ENCODE measurements around the gene POLR1A. TPM values are rescaled to one million over a fixed set of nuclear protein-coding genes. Genes with fewer than 3 reads are reported as not detected.

POLR1A gene
- total RNA-seq, 1 experiment from 2014 or later, result 62.6 TPM

- CTCF ChIA-PET, result no interaction called here
- intact Hi-C loops (cut with micrococcal nuclease; ENCODE audit: unreplicated experiment) (no loop called here), in situ Hi-C loops (cut with HindIII; ENCODE audit: low pct_unique_long_range_greater_than_20kb, low sequenced_read_pairs) (no loop called here)
- POLR2A ChIA-PET, result no interaction called here
- no peak for ATAC-seq
- TF ChIP-seq POLR2AphosphoS5 (IDR thresholded peaks at IDR 0.05; ENCODE audit: low read depth, low read length) (no peak), TCF7L2 (IDR thresholded peaks at IDR 0.05; ENCODE audit: low read depth, low read length) (no peak), SIN3A (IDR thresholded peaks at IDR 0.05; ENCODE audit: borderline replicate concordance, insufficient read depth, low read depth, low read length) (no peak), CTCF (IDR thresholded peaks at IDR 0.05) (no peak)
- TF ChIP-seq, protein P1, sequence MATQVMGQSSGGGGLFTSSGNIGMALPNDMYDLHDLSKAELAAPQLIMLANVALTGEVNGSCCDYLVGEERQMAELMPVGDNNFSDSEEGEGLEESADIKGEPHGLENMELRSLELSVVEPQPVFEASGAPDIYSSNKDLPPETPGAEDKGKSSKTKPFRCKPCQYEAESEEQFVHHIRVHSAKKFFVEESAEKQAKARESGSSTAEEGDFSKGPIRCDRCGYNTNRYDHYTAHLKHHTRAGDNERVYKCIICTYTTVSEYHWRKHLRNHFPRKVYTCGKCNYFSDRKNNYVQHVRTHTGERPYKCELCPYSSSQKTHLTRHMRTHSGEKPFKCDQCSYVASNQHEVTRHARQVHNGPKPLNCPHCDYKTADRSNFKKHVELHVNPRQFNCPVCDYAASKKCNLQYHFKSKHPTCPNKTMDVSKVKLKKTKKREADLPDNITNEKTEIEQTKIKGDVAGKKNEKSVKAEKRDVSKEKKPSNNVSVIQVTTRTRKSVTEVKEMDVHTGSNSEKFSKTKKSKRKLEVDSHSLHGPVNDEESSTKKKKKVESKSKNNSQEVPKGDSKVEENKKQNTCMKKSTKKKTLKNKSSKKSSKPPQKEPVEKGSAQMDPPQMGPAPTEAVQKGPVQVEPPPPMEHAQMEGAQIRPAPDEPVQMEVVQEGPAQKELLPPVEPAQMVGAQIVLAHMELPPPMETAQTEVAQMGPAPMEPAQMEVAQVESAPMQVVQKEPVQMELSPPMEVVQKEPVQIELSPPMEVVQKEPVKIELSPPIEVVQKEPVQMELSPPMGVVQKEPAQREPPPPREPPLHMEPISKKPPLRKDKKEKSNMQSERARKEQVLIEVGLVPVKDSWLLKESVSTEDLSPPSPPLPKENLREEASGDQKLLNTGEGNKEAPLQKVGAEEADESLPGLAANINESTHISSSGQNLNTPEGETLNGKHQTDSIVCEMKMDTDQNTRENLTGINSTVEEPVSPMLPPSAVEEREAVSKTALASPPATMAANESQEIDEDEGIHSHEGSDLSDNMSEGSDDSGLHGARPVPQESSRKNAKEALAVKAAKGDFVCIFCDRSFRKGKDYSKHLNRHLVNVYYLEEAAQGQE (IDR thresholded peaks at IDR 0.05; ENCODE audit: insufficient read depth in 1 of 2, low read depth in 2 of 2, low read length in 1 of 2), result no peak
- H3K9me3 ChIP-seq (ENCODE audit: control insufficient read depth, insufficient read depth, low read depth, low read length), result no peaks in the 10 kb centered on the region
- DNase-seq (ENCODE audit: low read depth, low spot score), result no peak
- no peak overlapping the region for H3K4me3 ChIP-seq (ENCODE audit: low read depth in 2 of 2, low read length in 2 of 2)
- no peaks in the 10 kb centered on the region for H3K27me3 ChIP-seq (ENCODE audit: control insufficient read depth, insufficient read depth, low read length)
- H3K36me3 ChIP-seq (ENCODE audit: control insufficient read depth, insufficient read depth, low read length), result no peaks in the 10 kb centered on the region
- H3K27ac ChIP-seq (ENCODE audit: low read length), result no peak overlapping the region
- H3K4me1 ChIP-seq (ENCODE audit: control insufficient read depth, insufficient read depth, low read length), result no peaks in the 10 kb centered on the region
- BruUV-seq (replicated peaks), result no TSS peak
These were observed 119.6 kb downstream of the POLR1A start for GRCh38 chr2:85986121-85986520.

GRCh38 chr2:85984788-85985187 lies 120.9 kb downstream of the POLR1A start:
- H3K9me3 ChIP-seq (ENCODE audit: control insufficient read depth, insufficient read depth, low read depth, low read length), result no peaks in the 10 kb centered on the region
- TF ChIP-seq CTCF (IDR thresholded peaks at IDR 0.05), result no peak
- TF ChIP-seq, protein P1 (IDR thresholded peaks at IDR 0.05; ENCODE audit: insufficient read depth in 1 of 2, low read depth in 2 of 2, low read length in 1 of 2), result no peak
- TF ChIP-seq TCF7L2 (IDR thresholded peaks at IDR 0.05; ENCODE audit: low read depth, low read length), result no peak
- TF ChIP-seq SIN3A (IDR thresholded peaks at IDR 0.05; ENCODE audit: borderline replicate concordance, insufficient read depth, low read depth, low read length), result no peak
- TF ChIP-seq POLR2AphosphoS5 (IDR thresholded peaks at IDR 0.05; ENCODE audit: low read depth, low read length), result no peak
- no peak for ATAC-seq
- no peaks in the 10 kb centered on the region for H3K4me1 ChIP-seq (ENCODE audit: control insufficient read depth, insufficient read depth, low read length)
- intact Hi-C loops (cut with micrococcal nuclease; ENCODE audit: unreplicated experiment), result no loop called here
- no peaks in the 10 kb centered on the region for H3K27me3 ChIP-seq (ENCODE audit: control insufficient read depth, insufficient read depth, low read length)
- no peaks in the 10 kb centered on the region for H3K36me3 ChIP-seq (ENCODE audit: control insufficient read depth, insufficient read depth, low read length)
- H3K4me3 ChIP-seq (ENCODE audit: low read depth in 2 of 2, low read length in 2 of 2), result no peak overlapping the region
- BruUV-seq (replicated peaks), result no TSS peak
- in situ Hi-C loops (cut with HindIII; ENCODE audit: low pct_unique_long_range_greater_than_20kb, low sequenced_read_pairs), result no loop called here
- no peak for DNase-seq (ENCODE audit: low read depth, low spot score)
- ChIA-PET POLR2A (no interaction called here), CTCF (no interaction called here)
- H3K27ac ChIP-seq (ENCODE audit: low read length), result no peak overlapping the region

Measured in Panc1 (cell line).